ENCODE data around the gene ABCB9. TPM values are rescaled to one million over a fixed set of nuclear protein-coding genes. Genes with fewer than 3 reads are reported as not detected.

ABCB9 gene
- total and polyA plus RNA-seq, 9 donors, result 1.7 to 14.3 (median 5.5) TPM

DNA sequence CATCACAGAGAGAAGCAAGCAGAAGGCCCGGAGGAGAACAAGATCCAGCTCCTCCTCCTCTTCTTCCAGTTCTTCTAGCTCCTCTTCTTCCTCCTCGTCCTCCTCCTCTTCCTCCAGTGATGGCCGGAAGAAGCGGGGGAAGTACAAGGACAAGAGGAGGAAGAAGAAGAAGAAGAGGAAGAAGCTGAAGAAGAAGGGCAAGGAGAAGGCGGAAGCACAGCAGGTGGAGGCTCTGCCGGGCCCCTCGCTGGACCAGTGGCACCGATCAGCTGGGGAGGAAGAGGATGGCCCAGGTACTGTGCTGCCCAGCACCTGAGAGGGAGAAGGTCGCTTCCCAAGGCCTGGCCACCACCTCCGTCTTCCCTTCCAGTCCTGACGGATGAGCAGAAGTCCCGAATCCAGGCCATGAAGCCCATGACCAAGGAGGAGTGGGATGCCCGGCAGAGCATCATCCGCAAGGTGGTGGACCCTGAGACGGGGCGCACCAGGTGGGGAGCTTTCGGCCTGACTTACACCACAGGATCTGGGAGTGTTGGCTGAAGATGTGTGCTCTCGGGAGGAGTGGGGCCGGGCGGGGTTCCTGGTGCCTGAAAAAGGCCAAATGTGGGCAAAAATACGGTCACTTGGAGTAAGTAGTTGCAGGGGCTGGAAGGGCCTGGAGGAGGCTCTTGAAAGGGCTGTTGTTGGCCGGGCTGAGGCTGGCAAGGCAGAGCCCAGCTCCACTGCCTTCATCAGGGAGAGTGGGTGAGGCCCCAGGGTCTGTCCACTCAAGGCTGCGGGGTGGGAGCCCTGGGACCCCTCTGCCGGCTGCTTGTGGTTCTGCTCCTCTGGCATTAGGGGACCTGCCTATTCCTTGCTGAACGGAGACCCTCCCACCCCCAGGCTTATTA is 15.6 kb upstream of the ABCB9 start:
- intact Hi-C loops (cut with DNase I), result loop anchor here in 3 of 4 donors (5.0 kb wide), 2 partner anchors 170 to 255 kb away; partner anchors contain the start of gene PITPNM2 (in 3 of the 3)
- peaks cover 31% of the 10 kb centered on the region for H3K4me1 ChIP-seq (ENCODE audit: insufficient read depth)

DNA sequence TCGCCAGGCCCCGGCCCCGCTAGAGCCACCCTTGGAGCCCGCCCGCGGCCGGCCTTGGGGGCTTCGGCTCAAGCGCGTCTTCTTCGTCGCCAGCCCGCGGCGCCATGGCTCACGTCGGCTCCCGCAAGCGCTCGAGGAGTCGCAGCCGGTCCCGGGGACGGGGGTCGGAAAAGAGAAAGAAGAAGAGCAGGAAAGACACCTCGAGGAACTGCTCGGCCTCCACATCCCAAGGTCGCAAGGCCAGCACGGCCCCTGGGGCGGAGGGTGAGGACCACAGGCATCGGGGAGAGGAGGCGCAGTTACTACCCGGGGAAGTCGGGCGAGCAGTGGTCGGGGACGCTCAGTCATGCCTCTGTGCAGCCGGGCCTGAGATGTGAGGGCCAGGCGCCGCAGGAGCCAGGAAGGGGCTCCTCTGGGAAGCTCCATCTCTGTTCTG is 14.8 kb upstream of the ABCB9 start:
- H3K4me1 ChIP-seq (ENCODE audit: insufficient read depth), result peaks cover 34% of the 10 kb centered on the region

More for the DNA sequence above, 15.6 kb upstream of the ABCB9 start:
- Histone ChIP-seq H3K9me3 (no peaks in the 10 kb centered on the region), H3K27me3 (no peaks in the 10 kb centered on the region), H3K27ac (peak overlapping the region; percentile 67 to 88), H3K36me3 (no peaks in the 10 kb centered on the region), H3K4me3 (peak overlapping the region; percentile 87)
- TF ChIP-seq POLR2A (IDR thresholded peaks at IDR 0.05), result no peak
- no peak for TF ChIP-seq EP300 (IDR thresholded peaks at IDR 0.05)
- TF ChIP-seq, protein P1, sequence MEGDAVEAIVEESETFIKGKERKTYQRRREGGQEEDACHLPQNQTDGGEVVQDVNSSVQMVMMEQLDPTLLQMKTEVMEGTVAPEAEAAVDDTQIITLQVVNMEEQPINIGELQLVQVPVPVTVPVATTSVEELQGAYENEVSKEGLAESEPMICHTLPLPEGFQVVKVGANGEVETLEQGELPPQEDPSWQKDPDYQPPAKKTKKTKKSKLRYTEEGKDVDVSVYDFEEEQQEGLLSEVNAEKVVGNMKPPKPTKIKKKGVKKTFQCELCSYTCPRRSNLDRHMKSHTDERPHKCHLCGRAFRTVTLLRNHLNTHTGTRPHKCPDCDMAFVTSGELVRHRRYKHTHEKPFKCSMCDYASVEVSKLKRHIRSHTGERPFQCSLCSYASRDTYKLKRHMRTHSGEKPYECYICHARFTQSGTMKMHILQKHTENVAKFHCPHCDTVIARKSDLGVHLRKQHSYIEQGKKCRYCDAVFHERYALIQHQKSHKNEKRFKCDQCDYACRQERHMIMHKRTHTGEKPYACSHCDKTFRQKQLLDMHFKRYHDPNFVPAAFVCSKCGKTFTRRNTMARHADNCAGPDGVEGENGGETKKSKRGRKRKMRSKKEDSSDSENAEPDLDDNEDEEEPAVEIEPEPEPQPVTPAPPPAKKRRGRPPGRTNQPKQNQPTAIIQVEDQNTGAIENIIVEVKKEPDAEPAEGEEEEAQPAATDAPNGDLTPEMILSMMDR (IDR thresholded peaks at IDR 0.05), result no peak
- 47 to 61% (median 49%) methylated on average over 25 of the region's 25 CpGs for WGBS, 3 donors
- peak in 1 of 5 donors; percentile 23 for DNase-seq

DNA sequence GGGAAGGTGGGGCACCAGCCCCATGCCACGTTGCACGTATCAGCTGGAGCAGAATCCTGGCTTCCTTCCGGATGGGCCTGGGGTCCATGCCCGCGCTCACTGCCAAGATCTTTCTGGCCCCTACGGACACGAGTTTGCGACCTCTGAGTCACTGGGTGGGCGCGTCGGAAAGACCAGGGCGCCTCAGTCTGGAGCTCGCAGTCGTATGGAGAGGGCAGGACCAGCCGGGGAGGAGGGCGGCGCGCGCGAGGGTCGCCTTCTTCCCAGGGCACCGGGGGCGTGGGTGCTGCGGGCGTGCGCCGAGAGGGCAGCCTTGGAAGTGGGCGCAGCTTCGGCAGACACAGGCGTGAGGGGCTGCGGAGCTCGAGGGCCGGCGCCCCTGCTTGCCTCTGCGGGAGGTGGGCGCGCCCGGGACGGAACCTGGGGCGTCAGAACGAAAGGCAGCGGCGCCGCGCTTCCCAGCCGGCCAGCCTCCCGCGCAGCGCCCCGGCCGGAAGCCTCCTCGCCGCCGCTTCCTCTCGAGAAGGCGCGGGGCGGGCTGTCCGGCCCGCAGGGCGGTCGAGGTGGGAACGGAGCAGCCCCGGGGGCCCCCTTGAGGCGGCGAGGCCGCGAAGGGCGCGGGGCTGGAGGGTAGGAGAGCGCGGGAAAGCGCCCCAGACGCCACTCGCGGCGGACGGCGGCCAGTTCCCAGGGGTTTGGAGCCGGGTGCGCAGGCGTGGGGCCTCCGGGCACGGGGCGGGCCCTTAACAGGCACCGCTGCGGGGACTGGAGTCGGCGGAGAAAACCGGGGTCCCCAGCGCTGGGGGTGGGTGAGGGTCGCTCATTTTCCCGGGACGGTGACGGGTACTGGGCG is 14.1 kb upstream of the ABCB9 start, which contains the start of gene ARL6IP4:
TSS of gene ARL6IP4 (plus strand) at position 499 of the 853 bp plus-strand sequence. CDS start 459 bp downstream, outside the sequence.
- no peak for TF ChIP-seq EP300 (IDR thresholded peaks at IDR 0.05)
- peak; percentile 80 for TF ChIP-seq POLR2A (IDR thresholded peaks at IDR 0.05)
- TF ChIP-seq, protein P1 (IDR thresholded peaks at IDR 0.05), result peak in 1 of 3 donors; percentile 38
- intact Hi-C loops (cut with DNase I), result loop anchor here in 3 of 4 donors (5.0 kb wide), 2 partner anchors 172 to 257 kb away; partner anchors contain the start of gene PITPNM2 (in 3 of the 3)
- peak within 1 kb of the TSS; percentile 67 to 88 for H3K27ac ChIP-seq
- no peaks in the 10 kb centered on the region for H3K27me3 ChIP-seq
- H3K36me3 ChIP-seq, result no peaks in the 10 kb centered on the region
- peaks cover 32% of the 10 kb centered on the region for H3K4me1 ChIP-seq (ENCODE audit: insufficient read depth)
- H3K4me3 ChIP-seq, result peak within 1 kb of the TSS; percentile 87
- DNase-seq, result peak; percentile 56 to 79 (median 70)
- no peaks in the 10 kb centered on the region for H3K9me3 ChIP-seq
- WGBS, 3 donors, result 0 to 2% (median 0%) methylated on average over 65 to 96 of the region's 96 CpGs

More for the DNA sequence above, 14.8 kb upstream of the ABCB9 start:
- Histone ChIP-seq H3K27me3 (no peaks in the 10 kb centered on the region), H3K9me3 (no peaks in the 10 kb centered on the region), H3K36me3 (no peaks in the 10 kb centered on the region), H3K4me3 (peak overlapping the region; percentile 87), H3K27ac (peak overlapping the region; percentile 67 to 88)
- DNase-seq, result peak in 1 of 5 donors; percentile 42
- 0 to 1% (median 1%) methylated on average over 40 of the region's 40 CpGs for WGBS, 3 donors
- TF ChIP-seq, protein P1 (IDR thresholded peaks at IDR 0.05), result no peak
- TF ChIP-seq POLR2A (IDR thresholded peaks at IDR 0.05) (no peak), EP300 (IDR thresholded peaks at IDR 0.05) (no peak)
- intact Hi-C loops (cut with DNase I), result loop anchor here in 3 of 4 donors (5.0 kb wide), 2 partner anchors 171 to 256 kb away; partner anchors contain the start of gene PITPNM2 (in 3 of the 3)

DNA sequence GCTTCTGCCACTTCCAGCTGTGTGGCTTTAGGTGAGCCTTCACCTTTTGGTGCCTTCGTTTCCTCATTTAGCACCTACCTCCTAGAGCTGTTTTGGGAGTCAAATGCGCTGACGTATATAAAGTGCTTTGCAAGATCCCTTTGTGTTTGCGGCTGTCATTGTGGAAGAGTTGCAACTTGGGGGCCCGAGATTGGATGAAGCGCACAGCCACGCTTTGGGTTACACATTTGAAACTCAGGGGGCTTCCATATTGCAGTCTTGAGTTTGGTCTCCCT is 13.6 kb upstream of the ABCB9 start:
- H3K36me3 ChIP-seq, result no peaks in the 10 kb centered on the region
- H3K4me3 ChIP-seq, result peak overlapping the region; percentile 87
- intact Hi-C loops (cut with DNase I), result loop anchor here (5.0 kb wide), 4 partner anchors 62 to 257 kb away; partner anchors contain the start of genes PITPNM2 (in 3 of the 4), MPHOSPH9 (in 2 of the 4) and MTRFR (in 2 of the 4)
- no peak for DNase-seq
- H3K27ac ChIP-seq, result peak overlapping the region; percentile 67 to 88
- H3K9me3 ChIP-seq, result no peaks in the 10 kb centered on the region
- peaks cover 29% of the 10 kb centered on the region for H3K4me1 ChIP-seq (ENCODE audit: insufficient read depth)
- 2 to 6% (median 6%) methylated on average over 7 of the region's 7 CpGs for WGBS, 3 donors
- TF ChIP-seq, protein P1 (IDR thresholded peaks at IDR 0.05), result no peak
- no peak for TF ChIP-seq POLR2A (IDR thresholded peaks at IDR 0.05)
- TF ChIP-seq EP300 (IDR thresholded peaks at IDR 0.05), result no peak
- no peaks in the 10 kb centered on the region for H3K27me3 ChIP-seq
